ENCODE data around the gene PRKACG.
"Not testable (repeated sequence)": the region's sequence is repeated elsewhere in the genome, so short reads cannot be mapped to it uniquely, and the experiment has no call there.

Gene PRKACG

GRCh38 chr9:69023650-69024049 is 9.7 kb upstream of the PRKACG start:
- no peak for DNase-seq

GRCh38 chr9:69020301-69021145 is 6.6 kb upstream of the PRKACG start:
- no peak for DNase-seq

GRCh38 chr9:69019808-69020207 is 5.9 kb upstream of the PRKACG start:
- DNase-seq = no peak

- DNase-seq = no peak
Observed at GRCh38 chr9:69018737-69019136, 4.8 kb upstream of the PRKACG start.

- no peak for DNase-seq
Observed at GRCh38 chr9:69016191-69017096, 2.5 kb upstream of the PRKACG start.

GRCh38 chr9:69013382-69013727 is 558 bp downstream of the PRKACG start:
- DNase-seq = no peak

- no peak for DNase-seq
Observed at GRCh38 chr9:69012696-69013381, 1.1 kb downstream of the PRKACG start.

- no peak for DNase-seq
Observed at GRCh38 chr9:69009708-69010107, 4.2 kb downstream of the PRKACG start.

GRCh38 chr9:69004836-69005235 is 9.1 kb downstream of the PRKACG start:
- DNase-seq = no peak

- no peak for DNase-seq
Observed at GRCh38 chr9:69003051-69003450, 10.9 kb downstream of the PRKACG start.

GRCh38 chr9:69001921-69002320 is 12.0 kb downstream of the PRKACG start:
- DNase-seq = no peak

GRCh38 chr9:68999393-69000105 is 14.4 kb downstream of the PRKACG start:
- DNase-seq = no peak

- DNase-seq = no peak
Observed at GRCh38 chr9:68998812-68999211, 15.1 kb downstream of the PRKACG start.

- DNase-seq = no peak
Observed at GRCh38 chr9:68998385-68998784, 15.5 kb downstream of the PRKACG start.

GRCh38 chr9:68997666-68998065 is 16.2 kb downstream of the PRKACG start:
- DNase-seq = no peak

GRCh38 chr9:68996462-68996861 is 17.5 kb downstream of the PRKACG start:
- no peak for DNase-seq

- no peak for DNase-seq
Observed at GRCh38 chr9:68995776-68996175, 18.1 kb downstream of the PRKACG start.

GRCh38 chr9:68991457-68991856 is 22.5 kb downstream of the PRKACG start:
- no peak for DNase-seq

GRCh38 chr9:68986949-68987348 is 27.0 kb downstream of the PRKACG start:
- DNase-seq = not testable (repeated sequence)

GRCh38 chr9:68983522-68984424 is 30.1 kb downstream of the PRKACG start:
- no peak for DNase-seq

GRCh38 chr9:68983008-68983411 is 30.9 kb downstream of the PRKACG start:
- no peak for DNase-seq

GRCh38 chr9:68981789-68982188 is 32.1 kb downstream of the PRKACG start:
- DNase-seq = no peak

Measured in NCI-H524 treated with DMSO at 0.1 percent for 48 hours (cell line).